Neural cell (in vitro differentiated cells): ENCODE data around the gene AGPAT3. TPM values are rescaled to one million over a fixed set of nuclear protein-coding genes. Genes with fewer than 3 reads are reported as not detected.

Source experiments
- H2AFZ ChIP-seq: fragments of 200-600, 300-800 bp; sonication (generic), shearing (Covaris generic); 2 replicates; pipeline ENCODE4 v1.6.0; 2014; ENCODE audit warnings: low read depth, mild to moderate bottlenecking, antibody characterized with exemption, low read length, moderate library complexity
- H3F3A ChIP-seq: fragments of 200-600 bp; shearing (Covaris generic); 2 replicates; pipeline ENCODE4 v1.6.1; 2016; ENCODE audit warnings: mild to moderate bottlenecking, moderate library complexity, mixed read lengths, antibody characterized with exemption, low read length; ENCODE audit not compliant: insufficient read depth, poor library complexity, severe bottlenecking
- H3K27ac ChIP-seq: fragments of 200-600, 300-800 bp; sonication (generic), shearing (Covaris generic); 2 replicates; pipeline ENCODE4 v1.5.1; 2014; ENCODE audit warnings: mild to moderate bottlenecking, low read length, moderate library complexity
- H3K27me3 ChIP-seq: fragments of 300-800, 200-600 bp; sonication (generic), shearing (Covaris generic); 2 replicates; pipeline ENCODE4 v1.6.0; 2014; ENCODE audit warnings: mild to moderate bottlenecking, low read depth, low read length, moderate library complexity; ENCODE audit not compliant: insufficient read depth
- H3K36me3 ChIP-seq: fragments of 300-800, 200-600 bp; sonication (generic), shearing (Covaris generic); 2 replicates; pipeline ENCODE4 v1.5.1; 2014; ENCODE audit warnings: mild to moderate bottlenecking, antibody characterized with exemption, low read length, moderate library complexity; ENCODE audit not compliant: insufficient read depth
- H3K4me2 ChIP-seq: fragments of 300-800, 200-600 bp; sonication (generic), shearing (Covaris generic); 2 replicates; pipeline ENCODE4 v1.6.0; 2014; ENCODE audit warnings: mild to moderate bottlenecking, low read length
- H3K4me3 ChIP-seq: fragments of 300-800, 200-600 bp; sonication (generic), shearing (Covaris generic); 2 replicates; pipeline ENCODE4 v1.5.1; 2014; ENCODE audit warnings: mild to moderate bottlenecking, low read length, moderate library complexity
- H3K79me2 ChIP-seq: fragments of 200-600 bp; shearing (Covaris generic); replicated peaks from 2 replicates; pipeline ENCODE4 v1.6.0; 2014; ENCODE audit warnings: mild to moderate bottlenecking, low read length, moderate library complexity; ENCODE audit not compliant: insufficient read depth
- H3K9ac ChIP-seq: fragments of 300-800, 200-600 bp; sonication (generic), shearing (Covaris generic); 2 replicates; pipeline ENCODE4 v1.6.1; 2016; ENCODE audit warnings: mild to moderate bottlenecking, low read length, mixed read lengths
- H3K9me2 ChIP-seq: fragments of 200-600 bp; shearing (Covaris generic); 2 replicates; pipeline ENCODE4 v1.6.1; 2016; ENCODE audit warnings: mild to moderate bottlenecking, low read length, mixed read lengths; ENCODE audit not compliant: insufficient read depth
- H3K9me3 ChIP-seq: fragments of 200-600, 300-800 bp; sonication (generic), shearing (Covaris generic); 2 replicates; pipeline ENCODE4 v1.6.1; 2016; ENCODE audit warnings: mild to moderate bottlenecking, mixed run types, low read length, moderate library complexity, mixed read lengths
- H4K20me1 ChIP-seq: fragments of 200-600 bp; shearing (Covaris generic); 2 replicates; pipeline ENCODE4 v1.6.1; 2016; ENCODE audit warnings: mild to moderate bottlenecking, mixed run types; ENCODE audit not compliant: insufficient read depth
- EP300 ChIP-seq: fragments of 450-650 bp; conservative IDR thresholded peaks from 2 replicates; pipeline ENCODE4 v1.6.1; 2014; ENCODE audit warnings: antibody characterized with exemption, mild to moderate bottlenecking, moderate library complexity; ENCODE audit not compliant: poor library complexity, severe bottlenecking
- EZH2 ChIP-seq: fragments of 200-600, 300-800 bp; shearing (Covaris generic), sonication (generic); IDR thresholded peaks from 2 replicates; pipeline ENCODE4 v1.6.1; 2014; ENCODE audit warnings: antibody characterized with exemption, low read length, borderline replicate concordance, mild to moderate bottlenecking; ENCODE audit not compliant: insufficient read depth, poor library complexity, severe bottlenecking
- POLR2AphosphoS5 ChIP-seq: IDR thresholded peaks from 2 replicates; pipeline ENCODE4 v1.6.1; 2012
- RAD21 ChIP-seq: fragments of 450-650 bp; conservative IDR thresholded peaks from 2 replicates; pipeline ENCODE4 v1.6.1; 2014; ENCODE audit warnings: antibody characterized with exemption, mild to moderate bottlenecking, moderate library complexity
- SMC3 ChIP-seq: fragments of 450-650 bp; conservative IDR thresholded peaks from 2 replicates; pipeline ENCODE4 v1.6.1; 2014; ENCODE audit warnings: antibody characterized with exemption, mild to moderate bottlenecking, moderate library complexity; ENCODE audit not compliant: poor library complexity
- TAF1 ChIP-seq: IDR thresholded peaks from 2 replicates; pipeline ENCODE4 v1.6.1; 2012; ENCODE audit warnings: low read depth
- polyA plus RNA-seq: library from polyadenylated mRNA; depleted of rRNA; stranded (reverse); fragments of >200 nt; gene quantifications from 2 replicates; pipeline ENCODE4 v1.2.3, GENCODE V29; 2014
- TF ChIP-seq, protein P1 (sequence below): fragments of 450-650 bp; IDR thresholded peaks from 2 replicates; pipeline ENCODE4 v1.5.1; 2014; ENCODE audit warnings: antibody characterized with exemption, mild to moderate bottlenecking, moderate library complexity; ENCODE audit not compliant: poor library complexity, severe bottlenecking
- TF ChIP-seq, protein P2 (sequence below): IDR thresholded peaks from 2 replicates; pipeline ENCODE4 v1.6.1; 2012; ENCODE audit warnings: borderline replicate concordance

The AGPAT3 gene
- polyA plus RNA-seq, 1 donor from 2014 or later: 8.4 TPM

DNA sequence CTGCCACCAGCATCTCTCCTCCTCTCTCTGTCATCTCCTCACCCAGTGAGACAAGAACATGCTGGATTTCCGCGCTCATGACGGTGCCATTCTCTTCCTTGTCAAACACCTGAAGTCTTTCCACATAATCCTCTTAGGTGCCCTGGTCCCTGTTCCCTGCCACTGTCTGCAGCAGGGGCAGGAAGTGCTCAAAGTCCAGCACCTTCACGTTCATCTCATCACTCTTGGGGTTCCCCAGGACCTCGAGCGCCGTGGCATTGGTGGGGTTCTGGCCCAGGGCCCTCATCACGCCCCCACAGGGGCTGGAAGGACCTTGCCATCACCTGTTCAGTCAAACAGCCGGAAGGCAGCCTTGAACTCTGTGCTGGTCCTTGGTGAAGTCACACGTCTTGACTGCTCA lies 9.1 kb upstream of the AGPAT3 start:
- H3K9me2 ChIP-seq: no peaks in the 10 kb centered on the region
- no peaks in the 10 kb centered on the region for H3K27me3 ChIP-seq
- H3F3A ChIP-seq: no peaks in the 10 kb centered on the region
- H2AFZ ChIP-seq: no peak overlapping the region
- H3K27ac ChIP-seq: no peak overlapping the region
- no peaks in the 10 kb centered on the region for H4K20me1 ChIP-seq
- H3K9ac ChIP-seq: no peak overlapping the region
- no peaks in the 10 kb centered on the region for H3K9me3 ChIP-seq
- H3K36me3 ChIP-seq: no peaks in the 10 kb centered on the region
- no peaks in the 10 kb centered on the region for H3K79me2 ChIP-seq
- TF ChIP-seq, protein P1, sequence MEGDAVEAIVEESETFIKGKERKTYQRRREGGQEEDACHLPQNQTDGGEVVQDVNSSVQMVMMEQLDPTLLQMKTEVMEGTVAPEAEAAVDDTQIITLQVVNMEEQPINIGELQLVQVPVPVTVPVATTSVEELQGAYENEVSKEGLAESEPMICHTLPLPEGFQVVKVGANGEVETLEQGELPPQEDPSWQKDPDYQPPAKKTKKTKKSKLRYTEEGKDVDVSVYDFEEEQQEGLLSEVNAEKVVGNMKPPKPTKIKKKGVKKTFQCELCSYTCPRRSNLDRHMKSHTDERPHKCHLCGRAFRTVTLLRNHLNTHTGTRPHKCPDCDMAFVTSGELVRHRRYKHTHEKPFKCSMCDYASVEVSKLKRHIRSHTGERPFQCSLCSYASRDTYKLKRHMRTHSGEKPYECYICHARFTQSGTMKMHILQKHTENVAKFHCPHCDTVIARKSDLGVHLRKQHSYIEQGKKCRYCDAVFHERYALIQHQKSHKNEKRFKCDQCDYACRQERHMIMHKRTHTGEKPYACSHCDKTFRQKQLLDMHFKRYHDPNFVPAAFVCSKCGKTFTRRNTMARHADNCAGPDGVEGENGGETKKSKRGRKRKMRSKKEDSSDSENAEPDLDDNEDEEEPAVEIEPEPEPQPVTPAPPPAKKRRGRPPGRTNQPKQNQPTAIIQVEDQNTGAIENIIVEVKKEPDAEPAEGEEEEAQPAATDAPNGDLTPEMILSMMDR: no peak
- no peak for TF ChIP-seq EP300
- no peak for TF ChIP-seq POLR2AphosphoS5
- no peak overlapping the region for H3K4me2 ChIP-seq
- no peak overlapping the region for H3K4me3 ChIP-seq

DNA sequence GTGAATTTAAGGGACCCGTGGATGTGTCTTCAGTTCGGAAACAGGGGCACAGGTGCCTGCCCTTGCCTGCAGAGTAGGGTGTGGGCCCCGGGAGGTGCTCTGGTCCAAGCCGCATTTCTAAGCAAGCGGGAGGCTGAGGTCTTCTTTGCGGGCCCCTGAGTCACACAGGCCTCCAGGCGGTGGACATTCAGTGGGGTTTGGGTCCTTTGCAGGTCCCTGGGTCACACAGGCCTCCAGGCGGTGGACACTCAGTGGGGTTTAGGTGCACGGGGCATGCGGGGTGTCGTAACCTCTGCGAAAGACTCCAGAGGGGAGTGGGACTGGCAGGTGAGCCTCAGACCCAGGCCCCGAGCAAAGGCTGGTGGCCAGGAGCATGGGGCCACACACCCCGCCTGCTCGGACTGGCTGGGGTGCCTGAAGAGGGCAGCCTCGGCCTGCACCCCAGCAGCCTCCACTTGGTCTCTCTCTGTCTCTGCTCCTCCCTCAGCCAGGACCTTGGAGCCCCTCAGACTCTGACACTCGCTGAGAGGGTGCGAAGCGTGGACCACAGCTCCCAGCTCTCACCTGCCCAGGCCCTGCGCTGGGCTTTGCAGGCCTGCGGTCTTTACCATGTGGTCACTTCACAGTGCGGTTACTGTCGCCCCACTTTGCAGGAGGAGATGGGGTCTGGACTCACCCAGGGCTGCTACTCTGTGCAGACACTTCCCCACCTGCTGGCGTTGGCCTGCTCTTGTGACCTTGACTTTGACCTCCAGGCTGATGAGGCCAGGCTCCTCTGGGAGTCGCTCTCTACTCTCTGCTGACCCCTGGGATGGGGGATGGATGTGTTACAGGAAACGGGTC lies 6.0 kb upstream of the AGPAT3 start:
- TF ChIP-seq TAF1 (no peak), EZH2 (no peak)
- TF ChIP-seq, protein P2, sequence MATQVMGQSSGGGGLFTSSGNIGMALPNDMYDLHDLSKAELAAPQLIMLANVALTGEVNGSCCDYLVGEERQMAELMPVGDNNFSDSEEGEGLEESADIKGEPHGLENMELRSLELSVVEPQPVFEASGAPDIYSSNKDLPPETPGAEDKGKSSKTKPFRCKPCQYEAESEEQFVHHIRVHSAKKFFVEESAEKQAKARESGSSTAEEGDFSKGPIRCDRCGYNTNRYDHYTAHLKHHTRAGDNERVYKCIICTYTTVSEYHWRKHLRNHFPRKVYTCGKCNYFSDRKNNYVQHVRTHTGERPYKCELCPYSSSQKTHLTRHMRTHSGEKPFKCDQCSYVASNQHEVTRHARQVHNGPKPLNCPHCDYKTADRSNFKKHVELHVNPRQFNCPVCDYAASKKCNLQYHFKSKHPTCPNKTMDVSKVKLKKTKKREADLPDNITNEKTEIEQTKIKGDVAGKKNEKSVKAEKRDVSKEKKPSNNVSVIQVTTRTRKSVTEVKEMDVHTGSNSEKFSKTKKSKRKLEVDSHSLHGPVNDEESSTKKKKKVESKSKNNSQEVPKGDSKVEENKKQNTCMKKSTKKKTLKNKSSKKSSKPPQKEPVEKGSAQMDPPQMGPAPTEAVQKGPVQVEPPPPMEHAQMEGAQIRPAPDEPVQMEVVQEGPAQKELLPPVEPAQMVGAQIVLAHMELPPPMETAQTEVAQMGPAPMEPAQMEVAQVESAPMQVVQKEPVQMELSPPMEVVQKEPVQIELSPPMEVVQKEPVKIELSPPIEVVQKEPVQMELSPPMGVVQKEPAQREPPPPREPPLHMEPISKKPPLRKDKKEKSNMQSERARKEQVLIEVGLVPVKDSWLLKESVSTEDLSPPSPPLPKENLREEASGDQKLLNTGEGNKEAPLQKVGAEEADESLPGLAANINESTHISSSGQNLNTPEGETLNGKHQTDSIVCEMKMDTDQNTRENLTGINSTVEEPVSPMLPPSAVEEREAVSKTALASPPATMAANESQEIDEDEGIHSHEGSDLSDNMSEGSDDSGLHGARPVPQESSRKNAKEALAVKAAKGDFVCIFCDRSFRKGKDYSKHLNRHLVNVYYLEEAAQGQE: no peak

DNA sequence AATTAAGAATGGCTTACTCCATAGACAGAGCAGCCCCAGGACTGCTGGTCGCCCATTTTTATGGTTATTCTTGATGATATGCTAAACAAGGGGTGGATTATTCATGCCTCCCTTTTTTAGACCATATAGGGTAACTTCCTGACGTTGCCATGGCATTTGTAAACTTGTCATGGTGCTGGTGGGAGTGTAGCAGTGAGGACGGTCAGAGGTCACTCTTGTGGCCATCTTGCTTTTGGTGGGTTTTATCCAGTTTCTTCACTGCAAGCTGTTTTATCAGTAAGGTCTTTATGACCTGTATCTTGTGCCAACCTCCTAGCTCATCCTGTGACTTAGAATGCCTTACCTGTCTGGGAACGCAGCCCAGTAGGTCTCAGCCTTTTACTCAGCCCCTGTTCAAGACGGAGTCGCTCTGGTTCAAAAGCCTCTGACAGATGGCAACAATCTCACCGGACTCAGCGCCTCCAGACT lies 5.2 kb upstream of the AGPAT3 start:
- no peak overlapping the region for H2AFZ ChIP-seq
- TF ChIP-seq EZH2 (no peak), RAD21 (no peak), EP300 (no peak), POLR2AphosphoS5 (no peak), SMC3 (no peak)
- TF ChIP-seq, protein P2: no peak
- H3K9me3 ChIP-seq: no peaks in the 10 kb centered on the region
- H4K20me1 ChIP-seq: no peaks in the 10 kb centered on the region
- H3K9me2 ChIP-seq: no peaks in the 10 kb centered on the region
- no peak overlapping the region for H3K9ac ChIP-seq
- no peaks in the 10 kb centered on the region for H3K36me3 ChIP-seq
- peaks cover 20% of the 10 kb centered on the region for H3K27me3 ChIP-seq
- H3K27ac ChIP-seq: no peak overlapping the region
- H3F3A ChIP-seq: no peaks in the 10 kb centered on the region
- no peaks in the 10 kb centered on the region for H3K79me2 ChIP-seq
- H3K4me2 ChIP-seq: no peak overlapping the region
- H3K4me3 ChIP-seq: no peak overlapping the region

More for the DNA sequence above, 6.0 kb upstream of the AGPAT3 start:
- Histone ChIP-seq H3K4me3 (no peak overlapping the region), H2AFZ (no peak overlapping the region), H3K36me3 (no peaks in the 10 kb centered on the region), H3K9me3 (no peaks in the 10 kb centered on the region), H3F3A (no peaks in the 10 kb centered on the region), H3K27ac (no peak overlapping the region), H3K27me3 (peaks cover 16% of the 10 kb centered on the region), H3K9ac (no peak overlapping the region), H3K4me2 (no peak overlapping the region), H3K9me2 (no peaks in the 10 kb centered on the region), H3K79me2 (no peaks in the 10 kb centered on the region), H4K20me1 (no peaks in the 10 kb centered on the region)
